GM19043 (cell line): ENCODE results near the gene FBN1.

Experiments
- ATAC-seq: cut with Tn5 transposase; IDR thresholded peaks from one replicate; pipeline ENCODE4 v1.9.1; 2021; ENCODE audit warnings: low read depth; ENCODE audit not compliant: unreplicated experiment

The FBN1 gene

DNA sequence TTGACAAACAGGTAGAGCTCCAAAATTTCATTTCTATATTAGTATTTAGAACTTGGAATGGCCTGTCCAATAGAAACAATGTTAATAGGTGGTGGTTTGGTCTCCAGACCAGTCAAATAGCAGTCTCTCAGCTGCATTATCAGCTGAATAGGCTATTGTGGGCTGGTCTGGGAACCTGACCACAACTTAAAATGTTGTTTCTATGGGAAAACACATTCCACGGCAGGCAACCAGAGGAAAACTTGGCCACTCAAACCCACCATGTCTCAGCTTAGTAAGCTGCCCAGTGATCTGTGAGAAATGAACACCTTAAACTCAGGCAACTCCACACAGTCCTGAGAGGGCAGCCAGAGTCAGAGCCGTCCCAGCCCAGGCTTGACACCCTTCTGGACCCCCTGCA lies 20.4 kb downstream of the FBN1 start:
- no peak for ATAC-seq

GRCh38 chr15:48624700-48625099 lies 20.8 kb downstream of the FBN1 start:
- ATAC-seq = no peak

DNA sequence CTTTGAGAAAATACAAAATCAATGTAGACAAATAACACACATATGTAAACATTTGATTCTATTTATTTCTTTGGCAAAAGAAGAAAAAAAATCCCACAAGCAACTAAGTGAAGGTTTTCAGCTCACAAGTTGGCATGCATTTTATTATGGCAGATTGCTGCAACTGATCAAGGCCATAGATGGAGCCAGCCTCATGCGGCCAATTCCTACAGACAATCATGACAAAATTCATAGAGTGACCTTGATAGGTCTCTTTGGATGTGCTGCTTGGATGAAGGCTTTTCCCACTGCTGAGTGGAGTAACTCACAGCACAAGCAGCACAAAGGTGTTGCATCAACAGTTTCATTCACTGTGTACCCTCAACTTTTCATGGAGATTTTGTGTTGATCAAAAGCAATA lies 22.1 kb downstream of the FBN1 start:
- no peak for ATAC-seq

- ATAC-seq = no peak
Measured at GRCh38 chr15:48622237-48622636, 23.3 kb downstream of the FBN1 start.

- ATAC-seq = no peak
Measured at GRCh38 chr15:48619446-48619845, 26.1 kb downstream of the FBN1 start.

DNA sequence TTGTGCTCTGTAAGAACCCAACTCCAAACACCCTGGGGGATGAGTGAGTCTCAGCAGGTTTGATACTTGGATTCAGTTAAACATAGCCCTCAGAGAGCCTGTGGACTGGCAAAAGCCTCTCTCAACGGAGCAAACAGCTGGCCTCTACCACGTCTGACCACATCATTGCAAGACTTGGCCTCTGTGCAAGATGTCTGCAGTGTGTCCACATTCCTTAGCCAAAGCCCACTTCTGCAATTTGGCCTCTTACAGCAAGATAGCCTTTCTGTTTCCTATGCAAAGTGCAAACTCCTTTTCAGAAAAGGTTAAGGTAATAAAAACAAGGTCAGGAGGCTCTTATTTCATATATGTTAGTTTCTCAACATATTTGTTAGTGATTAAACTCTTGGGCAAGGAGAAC lies 27.9 kb downstream of the FBN1 start:
- no peak for ATAC-seq

DNA sequence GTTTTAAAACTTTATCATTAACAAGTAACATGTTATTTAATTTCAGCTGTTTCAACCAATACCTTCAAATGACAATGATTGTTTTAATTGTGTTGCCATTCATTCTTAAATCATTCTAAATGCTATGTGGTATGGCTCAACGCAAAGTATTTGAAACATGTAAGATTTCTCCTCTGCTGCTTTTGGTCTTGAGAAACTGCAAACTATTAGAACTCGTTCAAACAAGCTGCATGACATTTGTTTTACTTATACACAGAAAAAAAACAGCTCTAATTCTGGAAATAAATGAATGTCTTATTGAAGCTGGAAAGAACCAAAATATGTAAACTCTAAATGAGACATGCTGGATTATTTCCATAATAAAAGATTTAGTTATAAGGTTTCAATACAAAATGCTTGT lies 29.3 kb downstream of the FBN1 start:
- ATAC-seq = no peak

- ATAC-seq = no peak
Measured at GRCh38 chr15:48614051-48614450, 31.5 kb downstream of the FBN1 start.

GRCh38 chr15:48609486-48609885 lies 36.0 kb downstream of the FBN1 start:
- no peak for ATAC-seq

GRCh38 chr15:48607846-48608245 lies 37.7 kb downstream of the FBN1 start:
- no peak for ATAC-seq

GRCh38 chr15:48604567-48604966 lies 40.9 kb downstream of the FBN1 start:
- ATAC-seq = no peak

DNA sequence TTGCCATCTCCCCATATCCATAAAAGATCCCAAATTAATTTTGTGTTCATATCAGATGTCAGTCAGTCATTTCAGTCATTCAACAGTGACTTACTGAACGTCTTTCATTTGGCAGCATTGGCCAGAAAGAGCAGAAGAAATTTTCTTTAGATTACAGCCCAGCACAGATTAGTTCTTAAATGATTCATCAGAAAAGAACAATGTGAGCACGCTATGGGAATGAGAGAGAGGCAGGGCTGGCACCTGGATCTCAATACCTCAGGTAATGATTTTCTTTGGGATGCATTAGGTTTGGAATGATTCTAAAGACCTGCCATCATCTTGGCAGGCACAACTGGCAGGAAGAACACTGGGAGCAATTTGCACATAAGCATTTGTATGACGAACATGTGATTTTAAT lies 41.6 kb downstream of the FBN1 start:
- ATAC-seq = no peak

GRCh38 chr15:48603123-48603500 lies 42.4 kb downstream of the FBN1 start:
- no peak for ATAC-seq

DNA sequence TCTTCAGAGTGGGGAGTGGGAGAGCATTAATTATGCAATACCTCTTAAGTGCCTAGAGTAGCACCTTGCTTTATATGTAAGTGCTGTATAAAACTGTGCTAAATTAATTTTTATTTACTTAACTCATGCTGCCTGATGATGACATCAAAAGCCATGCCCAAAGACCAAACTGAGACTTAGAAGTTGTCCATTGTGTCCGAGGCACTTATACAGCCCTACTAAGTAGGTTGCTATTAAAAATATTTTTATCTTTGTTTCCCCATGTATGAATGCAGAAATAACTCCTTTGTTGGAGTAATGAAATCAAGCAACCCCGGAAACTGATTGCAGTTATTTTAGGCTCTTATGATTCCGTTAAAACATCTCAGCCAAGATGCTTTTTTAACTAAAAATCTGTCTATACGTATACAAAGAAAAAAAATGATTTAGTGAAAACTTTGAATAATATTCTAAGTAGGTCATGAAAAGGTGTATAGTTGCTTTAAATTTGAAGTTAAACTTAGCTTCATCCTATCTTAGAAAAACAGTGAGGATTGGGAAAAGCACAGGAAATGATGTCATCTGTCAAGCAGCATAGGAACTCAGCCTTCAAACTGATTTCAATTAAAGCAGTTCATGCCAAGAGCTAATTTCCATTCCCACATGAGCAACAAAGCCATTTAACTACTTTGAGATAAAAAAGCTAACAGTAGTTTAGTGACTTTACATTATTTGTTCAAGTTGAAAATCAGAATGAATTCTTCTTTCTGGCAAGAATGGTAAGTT lies 43.0 kb downstream of the FBN1 start:
- ATAC-seq = no peak

DNA sequence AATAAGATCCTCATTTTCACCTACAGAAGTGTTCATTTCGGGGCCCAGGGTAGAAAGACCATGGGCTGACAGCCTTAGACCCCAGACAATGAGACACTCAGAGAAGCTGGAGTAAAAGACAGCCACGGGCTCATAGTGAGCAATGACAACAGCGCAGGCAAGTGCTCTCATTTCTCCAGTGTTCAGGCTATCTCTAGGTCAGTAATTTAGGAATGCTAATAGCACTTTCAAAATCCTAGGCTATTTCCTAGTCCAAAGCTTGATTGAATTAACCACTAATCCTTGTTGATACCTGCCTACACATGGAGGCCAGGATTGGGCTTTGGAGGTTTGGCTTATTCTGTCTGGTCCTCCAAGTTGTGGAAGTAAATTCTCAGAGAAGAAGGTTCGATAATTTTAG lies 44.4 kb downstream of the FBN1 start:
- no peak for ATAC-seq

DNA sequence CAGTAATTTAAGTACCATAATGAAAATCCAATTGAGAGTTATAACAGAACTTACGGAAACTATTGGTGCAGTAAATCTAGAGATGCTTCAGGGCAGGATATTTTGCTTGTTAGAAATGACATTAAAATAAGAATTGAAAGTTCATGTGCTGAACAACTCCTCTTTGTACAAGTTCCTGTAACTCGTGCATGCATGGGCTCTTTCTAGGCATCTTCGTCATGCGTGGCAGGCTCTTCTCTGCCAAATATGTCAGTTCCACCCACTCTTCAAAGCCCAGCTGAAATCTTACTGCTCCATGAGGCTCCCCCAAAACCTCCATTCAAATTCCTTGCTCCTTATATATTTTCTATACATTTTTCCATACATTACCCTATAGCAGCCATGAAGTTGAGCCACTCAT lies 48.7 kb downstream of the FBN1 start:
- ATAC-seq = no peak

DNA sequence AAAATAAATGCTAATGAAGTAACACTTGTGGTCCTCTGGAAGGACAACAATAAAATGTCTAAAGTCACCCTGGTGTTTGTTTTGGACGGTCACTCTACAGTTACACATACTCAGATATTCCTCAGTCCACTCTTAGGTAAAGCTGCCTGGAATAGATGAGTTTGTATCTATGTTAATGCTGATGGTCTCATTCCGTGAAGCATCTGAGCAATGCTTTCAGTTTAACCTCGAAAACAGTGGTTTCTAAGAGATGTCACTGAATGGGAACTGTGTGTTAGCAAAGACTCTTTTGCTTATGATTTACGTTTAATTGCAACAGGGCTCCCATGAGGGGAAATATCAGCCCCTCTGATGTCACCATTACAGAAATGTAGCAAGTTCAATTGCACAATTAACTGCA lies 49.1 kb downstream of the FBN1 start:
- ATAC-seq = no peak

DNA sequence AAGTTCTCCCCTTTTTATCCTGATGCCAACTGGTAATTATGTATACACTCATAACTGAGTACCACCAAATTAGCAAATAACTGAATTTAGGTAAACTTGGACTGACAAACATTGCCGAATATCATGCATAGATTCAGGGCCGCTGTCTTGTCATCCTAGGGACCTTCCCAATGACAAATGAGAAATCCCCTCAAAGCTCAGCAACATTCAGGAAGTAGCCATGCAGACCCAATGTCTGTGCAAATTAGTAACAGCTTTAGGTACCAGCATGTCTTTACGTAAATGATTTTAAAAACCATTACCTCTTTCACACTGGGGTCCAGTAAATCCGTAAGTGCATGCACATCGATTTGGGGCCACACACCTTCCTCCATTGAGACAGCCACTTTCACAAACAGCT lies 49.5 kb downstream of the FBN1 start:
- ATAC-seq = no peak

DNA sequence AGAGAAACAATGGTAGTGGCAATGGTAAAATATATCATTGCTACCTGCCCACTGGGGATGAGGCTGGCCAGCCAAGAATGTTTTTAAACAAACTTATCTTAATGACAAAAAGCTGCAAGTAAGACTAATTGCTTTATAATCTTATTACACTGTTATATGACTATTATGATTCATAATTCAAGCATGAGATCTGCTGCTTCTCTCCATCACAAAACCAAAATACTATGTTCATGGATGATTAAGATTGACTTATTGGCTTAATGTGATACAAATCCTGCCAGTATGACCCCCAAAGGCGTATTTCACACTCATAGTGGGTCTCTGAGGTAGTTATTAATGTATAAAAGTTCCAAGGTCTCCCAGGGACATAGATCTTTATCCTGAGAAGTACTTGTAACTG lies 52.6 kb downstream of the FBN1 start:
- ATAC-seq = no peak

DNA sequence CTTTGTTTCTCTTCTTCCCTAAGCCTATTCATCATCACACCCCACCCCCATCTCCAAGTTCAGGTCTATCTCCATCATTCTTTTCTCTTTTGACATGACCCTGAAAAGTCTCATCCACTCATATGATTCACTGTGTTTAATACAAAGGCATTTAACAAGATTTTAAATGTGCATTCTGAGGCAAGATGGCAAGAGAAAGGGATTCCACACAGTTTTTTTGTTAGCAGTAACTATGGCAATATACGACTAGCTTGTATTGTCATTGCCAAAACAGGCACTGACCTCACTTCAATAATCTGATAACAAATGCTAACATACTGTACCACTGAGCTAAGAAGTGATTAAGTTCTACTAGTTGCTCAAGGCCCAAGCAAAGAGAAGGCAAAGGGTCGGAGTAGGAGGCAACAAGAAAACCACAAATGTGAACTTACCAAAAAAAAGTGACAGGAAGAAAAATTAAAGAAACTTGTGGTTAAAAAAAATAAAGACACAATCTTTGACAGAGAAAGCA lies 53.2 kb downstream of the FBN1 start:
- no peak for ATAC-seq

- no peak for ATAC-seq
Measured at GRCh38 chr15:48590723-48591122, 54.8 kb downstream of the FBN1 start.

- no peak for ATAC-seq
Measured at GRCh38 chr15:48584812-48585563, 60.5 kb downstream of the FBN1 start.
